ENCODE measurements around the gene MUC2.

Gene MUC2

GRCh38 chr11:1100417-1101245, 26.0 kb downstream of the MUC2 start:
- Histone ChIP-seq H3K79me1 (ENCODE audit: low read depth, low read length) (peaks cover 4% of the 10 kb centered on the region), H2BK5ac (ENCODE audit: low read length) (no peak overlapping the region), H3K27ac (replicated peaks; ENCODE audit: low read length) (no peak overlapping the region), H3K23ac (ENCODE audit: low read depth, low read length, poor library complexity) (peak overlapping the region; percentile 10), H4K91ac (ENCODE audit: low read depth, low read length, poor library complexity) (no peak overlapping the region), H4K8ac (ENCODE audit: low read depth, low read length) (no peak overlapping the region), H3K4me1 (ENCODE audit: control insufficient read depth in 2 of 2, insufficient read depth in 1 of 2, low read depth in 1 of 2, low read length in 2 of 2) (no peaks in the 10 kb centered on the region), H3K4ac (ENCODE audit: low read length) (no peak overlapping the region), H2BK15ac (ENCODE audit: low read length) (peak overlapping the region; percentile 55), H3K36me3 (replicated peaks in 1 of 2; ENCODE audit: control insufficient read depth in 2 of 2, insufficient read depth in 2 of 2, low read length in 2 of 2) (no peaks in the 10 kb centered on the region), H3K4me3 (ENCODE audit: low read length in 2 of 2) (no peak overlapping the region), H2BK120ac (ENCODE audit: low read depth, low read length) (no peak overlapping the region), H3K18ac (ENCODE audit: low read length) (peak overlapping the region; percentile 35), H2AFZ (ENCODE audit: low read length) (no peak overlapping the region), H3K9ac (ENCODE audit: low read depth, low read length, poor library complexity) (peak overlapping the region; percentile 0), H3K9me3 (replicated peaks in 1 of 2; ENCODE audit: control insufficient read depth in 2 of 2, insufficient read depth in 1 of 2, low read depth in 1 of 2, low read length in 2 of 2) (peaks cover 0 to 23% of the 10 kb centered on the region in 2 donors), H3K27me3 (ENCODE audit: control insufficient read depth in 3 of 3, insufficient read depth in 3 of 3, low read depth in 1 of 3, low read length in 3 of 3) (no peaks in the 10 kb centered on the region), H3K14ac (ENCODE audit: low read length) (no peak overlapping the region), H2AK5ac (ENCODE audit: low read depth, low read length) (peak overlapping the region; percentile 68), H3K4me2 (ENCODE audit: insufficient read depth, low read length, poor library complexity, severe bottlenecking) (no peak overlapping the region), H2BK12ac (ENCODE audit: low read length) (no peak overlapping the region)
- no CpG with 5 or more reads among the region's 33 CpGs for WGBS, 2 donors (ENCODE audit: extremely low coverage in 2 of 2, insufficient read length in 2 of 2, insufficient replicate concordance in 1 of 2)
- DNase-seq (ENCODE audit: low spot score), result no peak

GRCh38 chr11:1101318-1102089, 26.8 kb downstream of the MUC2 start:
- H3K4ac ChIP-seq (ENCODE audit: low read length), result no peak overlapping the region
- peak overlapping the region; percentile 58 for H2BK12ac ChIP-seq (ENCODE audit: low read length)
- H3K4me1 ChIP-seq (ENCODE audit: control insufficient read depth in 2 of 2, insufficient read depth in 1 of 2, low read depth in 1 of 2, low read length in 2 of 2), result no peaks in the 10 kb centered on the region
- peak overlapping the region; percentile 81 for H2AK5ac ChIP-seq (ENCODE audit: low read depth, low read length)
- H3K23ac ChIP-seq (ENCODE audit: low read depth, low read length, poor library complexity), result no peak overlapping the region
- H2AFZ ChIP-seq (ENCODE audit: low read length), result no peak overlapping the region
- DNase-seq (ENCODE audit: low spot score), result no peak
- H3K9ac ChIP-seq (ENCODE audit: low read depth, low read length, poor library complexity), result no peak overlapping the region
- no peak overlapping the region for H3K4me2 ChIP-seq (ENCODE audit: insufficient read depth, low read length, poor library complexity, severe bottlenecking)
- WGBS, 2 donors (ENCODE audit: extremely low coverage in 2 of 2, insufficient read length in 2 of 2, insufficient replicate concordance in 1 of 2), result no CpG with 5 or more reads among the region's 50 CpGs
- H2BK120ac ChIP-seq (ENCODE audit: low read depth, low read length), result no peak overlapping the region
- H3K27me3 ChIP-seq (ENCODE audit: control insufficient read depth in 3 of 3, insufficient read depth in 3 of 3, low read depth in 1 of 3, low read length in 3 of 3), result no peaks in the 10 kb centered on the region
- H3K4me3 ChIP-seq (ENCODE audit: low read length in 2 of 2), result no peak overlapping the region
- H3K27ac ChIP-seq (replicated peaks; ENCODE audit: low read length), result no peak overlapping the region
- no peaks in the 10 kb centered on the region for H3K36me3 ChIP-seq (replicated peaks in 1 of 2; ENCODE audit: control insufficient read depth in 2 of 2, insufficient read depth in 2 of 2, low read length in 2 of 2)
- H4K8ac ChIP-seq (ENCODE audit: low read depth, low read length), result no peak overlapping the region
- H3K9me3 ChIP-seq (replicated peaks in 1 of 2; ENCODE audit: control insufficient read depth in 2 of 2, insufficient read depth in 1 of 2, low read depth in 1 of 2, low read length in 2 of 2), result peaks cover 0 to 23% of the 10 kb centered on the region in 2 donors
- H3K18ac ChIP-seq (ENCODE audit: low read length), result peak overlapping the region; percentile 57
- H4K91ac ChIP-seq (ENCODE audit: low read depth, low read length, poor library complexity), result no peak overlapping the region
- peaks cover 1% of the 10 kb centered on the region for H3K79me1 ChIP-seq (ENCODE audit: low read depth, low read length)
- H2BK15ac ChIP-seq (ENCODE audit: low read length), result peak overlapping the region; percentile 58
- peak overlapping the region; percentile 56 for H3K14ac ChIP-seq (ENCODE audit: low read length)
- no peak overlapping the region for H2BK5ac ChIP-seq (ENCODE audit: low read length)

- Histone ChIP-seq H4K91ac (ENCODE audit: low read depth, low read length, poor library complexity) (no peak overlapping the region), H3K4ac (ENCODE audit: low read length) (peak overlapping the region; percentile 53), H3K18ac (ENCODE audit: low read length) (peak overlapping the region; percentile 71), H3K9ac (ENCODE audit: low read depth, low read length, poor library complexity) (peak overlapping the region; percentile 70), H3K14ac (ENCODE audit: low read length) (peak overlapping the region; percentile 56), H2BK15ac (ENCODE audit: low read length) (peak overlapping the region; percentile 58), H2AFZ (ENCODE audit: low read length) (no peak overlapping the region), H3K23ac (ENCODE audit: low read depth, low read length, poor library complexity) (peak overlapping the region; percentile 43), H2BK5ac (ENCODE audit: low read length) (no peak overlapping the region), H3K79me1 (ENCODE audit: low read depth, low read length) (peaks cover 1% of the 10 kb centered on the region), H3K4me2 (ENCODE audit: insufficient read depth, low read length, poor library complexity, severe bottlenecking) (no peak overlapping the region), H3K36me3 (replicated peaks in 1 of 2; ENCODE audit: control insufficient read depth in 2 of 2, insufficient read depth in 2 of 2, low read length in 2 of 2) (no peaks in the 10 kb centered on the region), H3K27ac (replicated peaks; ENCODE audit: low read length) (no peak overlapping the region), H2BK120ac (ENCODE audit: low read depth, low read length) (no peak overlapping the region), H3K4me1 (ENCODE audit: control insufficient read depth in 2 of 2, insufficient read depth in 1 of 2, low read depth in 1 of 2, low read length in 2 of 2) (no peaks in the 10 kb centered on the region), H4K8ac (ENCODE audit: low read depth, low read length) (no peak overlapping the region), H2BK12ac (ENCODE audit: low read length) (peak overlapping the region; percentile 41), H3K9me3 (replicated peaks in 1 of 2; ENCODE audit: control insufficient read depth in 2 of 2, insufficient read depth in 1 of 2, low read depth in 1 of 2, low read length in 2 of 2) (peaks cover 0 to 25% of the 10 kb centered on the region in 2 donors), H2AK5ac (ENCODE audit: low read depth, low read length) (peak overlapping the region; percentile 81), H3K27me3 (ENCODE audit: control insufficient read depth in 3 of 3, insufficient read depth in 3 of 3, low read depth in 1 of 3, low read length in 3 of 3) (peaks cover 0 to 1% (median 0%) of the 10 kb centered on the region in 3 experiments), H3K4me3 (ENCODE audit: low read length in 2 of 2) (peak overlapping the region in 1 of 2 donors; percentile 30)
- DNase-seq (ENCODE audit: low spot score), result no peak
- WGBS, 2 donors (ENCODE audit: extremely low coverage in 2 of 2, insufficient read length in 2 of 2, insufficient replicate concordance in 1 of 2), result no CpG with 5 or more reads among the region's 31 CpGs
Measured at GRCh38 chr11:1102221-1102971, 27.7 kb downstream of the MUC2 start.

Data from neuronal stem cell (in vitro differentiated cells).